NB4 (cell line): ENCODE measurements around the gene AFAP1L2.

ENCODE experiments used
- DNase-seq: peaks from one replicate; pipeline ENCODE4 v3.0.0; 2010; ENCODE audit warnings: low read depth
- H3K4me3 ChIP-seq: one replicate; pipeline ENCODE4 v1.5.1; 2011; ENCODE audit warnings: mild to moderate bottlenecking, low read depth, low read length, moderate library complexity
- CTCF ChIP-seq: IDR thresholded peaks from one replicate; pipeline ENCODE4 v1.5.1; 2012; ENCODE audit warnings: low read depth, low read length
- MAX ChIP-seq: IDR thresholded peaks from 2 replicates; pipeline ENCODE4 v1.6.1; 2011; ENCODE audit warnings: low read depth, low read length
- MYC ChIP-seq: IDR thresholded peaks from 2 replicates; pipeline ENCODE4 v1.6.1; 2011; ENCODE audit warnings: low read depth, low read length
- POLR2A ChIP-seq: IDR thresholded peaks from 2 replicates; pipeline ENCODE4 v1.6.1; 2011; ENCODE audit warnings: mild to moderate bottlenecking; ENCODE audit not compliant: insufficient read length; ENCODE audit errors: extremely low read depth

AFAP1L2 gene

GRCh38 chr10:114332301-114333192 lies 71.8 kb downstream of the AFAP1L2 start:
- TF ChIP-seq MYC (no peak), MAX (no peak), CTCF (no peak), POLR2A (no peak)
- H3K4me3 ChIP-seq: no peak overlapping the region
- no peak for DNase-seq

- no peak for DNase-seq
- TF ChIP-seq POLR2A: no peak
- no peak overlapping the region for H3K4me3 ChIP-seq
Measured at GRCh38 chr10:114329634-114330365, 74.5 kb downstream of the AFAP1L2 start.

- no peak for DNase-seq
- no peak for TF ChIP-seq CTCF
- no peak for TF ChIP-seq MAX
- no peak for TF ChIP-seq MYC
- TF ChIP-seq POLR2A: no peak
- H3K4me3 ChIP-seq: no peak overlapping the region
Measured at GRCh38 chr10:114328874-114329273, 75.4 kb downstream of the AFAP1L2 start.

- no peak for DNase-seq
- TF ChIP-seq CTCF (no peak), MAX (no peak), MYC (no peak), POLR2A (no peak)
- H3K4me3 ChIP-seq: no peak overlapping the region
Measured at GRCh38 chr10:114328441-114328812, 75.9 kb downstream of the AFAP1L2 start.

- no peak for DNase-seq
- no peak for TF ChIP-seq MYC
- TF ChIP-seq MAX: no peak
- no peak overlapping the region for H3K4me3 ChIP-seq
Measured at GRCh38 chr10:114327537-114328440, 76.5 kb downstream of the AFAP1L2 start.

GRCh38 chr10:114326795-114327194 lies 77.5 kb downstream of the AFAP1L2 start:
- TF ChIP-seq CTCF: no peak
- no peak for TF ChIP-seq MYC
- no peak for TF ChIP-seq MAX
- no peak for TF ChIP-seq POLR2A
- no peak for DNase-seq

More at GRCh38 chr10:114326795-114327194, 77.5 kb downstream of the AFAP1L2 start:
- no peak overlapping the region for H3K4me3 ChIP-seq
